H9 (cell line): ENCODE measurements around the gene RPL18. TPM values are rescaled to one million over a fixed set of nuclear protein-coding genes. Genes with fewer than 3 reads are reported as not detected.

Experiments used
- DNase-seq: peaks from one replicate; pipeline ENCODE4 v3.0.0-alpha.2; 2017
- H2AFZ ChIP-seq: one replicate; pipeline ENCODE4 v1.6.1; 2013; ENCODE audit warnings: mild to moderate bottlenecking, low read length, control low read depth, moderate library complexity
- H2AK5ac ChIP-seq: 2 replicates; pipeline ENCODE4 v1.6.1; 2013; ENCODE audit warnings: low read length, control low read depth, mixed read lengths; ENCODE audit not compliant: insufficient read length
- H2BK120ac ChIP-seq: one replicate; pipeline ENCODE4 v1.6.1; 2013; ENCODE audit warnings: low read depth, mild to moderate bottlenecking, low read length, control low read depth, inconsistent platforms; ENCODE audit not compliant: poor library complexity, severe bottlenecking
- H2BK12ac ChIP-seq: 2 replicates; pipeline ENCODE4 v1.6.1; 2013; ENCODE audit warnings: low read length, control low read depth, mixed read lengths, low read depth; ENCODE audit not compliant: insufficient read length
- H2BK15ac ChIP-seq: 2 replicates; pipeline ENCODE4 v1.6.1; 2013; ENCODE audit warnings: low read depth, low read length, control low read depth
- H2BK20ac ChIP-seq: one replicate; pipeline ENCODE4 v1.6.1; 2013; ENCODE audit warnings: low read depth, mild to moderate bottlenecking, low read length, control low read depth, inconsistent platforms; ENCODE audit not compliant: poor library complexity, severe bottlenecking
- H2BK5ac ChIP-seq: 2 replicates; pipeline ENCODE4 v1.6.1; 2013; ENCODE audit warnings: low read length, control low read depth, mixed read lengths; ENCODE audit not compliant: insufficient read length
- H3K14ac ChIP-seq: 2 replicates; pipeline ENCODE4 v1.6.1; 2013; ENCODE audit warnings: low read length, control low read depth; ENCODE audit not compliant: insufficient read depth
- H3K18ac ChIP-seq: 2 replicates; pipeline ENCODE4 v1.6.1; 2013; ENCODE audit warnings: low read depth, mild to moderate bottlenecking, mixed read lengths, low read length, control low read depth; ENCODE audit not compliant: insufficient read length
- H3K23ac ChIP-seq: 2 replicates; pipeline ENCODE4 v1.6.1; 2013; ENCODE audit warnings: low read length, control low read depth, mixed read lengths, low read depth; ENCODE audit not compliant: insufficient read length
- H3K23me2 ChIP-seq: 2 replicates; pipeline ENCODE4 v1.6.1; 2013; ENCODE audit warnings: low read depth, mild to moderate bottlenecking, mixed read lengths, low read length, control low read depth; ENCODE audit not compliant: insufficient read length, poor library complexity, severe bottlenecking
- H3K27ac ChIP-seq: 2 replicates; pipeline ENCODE4 v1.5.1; 2013; ENCODE audit warnings: low read length, control low read depth, mixed read lengths, low read depth; ENCODE audit not compliant: insufficient read length
- H3K27me3 ChIP-seq: 2 replicates; pipeline ENCODE4 v1.6.1; 2013; ENCODE audit warnings: low read length, control low read depth, inconsistent platforms; ENCODE audit not compliant: insufficient read depth
- H3K4ac ChIP-seq: 2 replicates; pipeline ENCODE4 v1.6.1; 2013; ENCODE audit warnings: low read depth, mild to moderate bottlenecking, control low read depth, inconsistent platforms, low read length, moderate library complexity
- H3K4me1 ChIP-seq: 2 replicates; pipeline ENCODE4 v1.6.1; 2013; ENCODE audit warnings: low read length, control low read depth, inconsistent platforms; ENCODE audit not compliant: insufficient read depth
- H3K4me2 ChIP-seq: 2 replicates; pipeline ENCODE4 v1.6.1; 2013; ENCODE audit warnings: low read length, control low read depth, mixed read lengths; ENCODE audit not compliant: insufficient read length, insufficient read depth
- H3K56ac ChIP-seq: 2 replicates; pipeline ENCODE4 v1.6.1; 2013; ENCODE audit warnings: low read depth, mild to moderate bottlenecking, mixed read lengths, low read length, control low read depth; ENCODE audit not compliant: insufficient read length
- H3K79me1 ChIP-seq: 2 replicates; pipeline ENCODE4 v1.6.1; 2013; ENCODE audit warnings: low read depth, mild to moderate bottlenecking, moderate library complexity, low read length, control low read depth, inconsistent platforms; ENCODE audit not compliant: insufficient read depth, poor library complexity, severe bottlenecking
- H3K79me2 ChIP-seq: 2 replicates; pipeline ENCODE4 v1.6.1; 2013; ENCODE audit warnings: low read length, control low read depth, inconsistent platforms; ENCODE audit not compliant: insufficient read depth
- H3K9ac ChIP-seq: 2 replicates; pipeline ENCODE4 v1.6.1; 2013; ENCODE audit warnings: low read length, control low read depth, mixed read lengths; ENCODE audit not compliant: insufficient read length; ENCODE audit errors: extremely low read depth
- H3K9me3 ChIP-seq: one replicate; pipeline ENCODE4 v1.6.1; 2013; ENCODE audit warnings: low read depth, low read length, inconsistent platforms; ENCODE audit not compliant: control insufficient read depth
- H3T11ph ChIP-seq: one replicate; pipeline ENCODE4 v1.6.1; 2013; ENCODE audit warnings: mild to moderate bottlenecking, low read length, control low read depth, inconsistent platforms
- H4K20me1 ChIP-seq: one replicate; pipeline ENCODE4 v1.6.1; 2013; ENCODE audit not compliant: control insufficient read depth, insufficient read length, insufficient read depth
- H4K5ac ChIP-seq: 2 replicates; pipeline ENCODE4 v1.6.1; 2013; ENCODE audit warnings: low read depth, mild to moderate bottlenecking, mixed read lengths, low read length, control low read depth; ENCODE audit not compliant: insufficient read length
- H4K8ac ChIP-seq: replicated peaks from 2 replicates; pipeline ENCODE4 v1.6.1; 2013; ENCODE audit warnings: low read length, control low read depth, mixed read lengths, low read depth; ENCODE audit not compliant: insufficient read length
- H4K91ac ChIP-seq: 2 replicates; pipeline ENCODE4 v1.6.1; 2013; ENCODE audit warnings: low read depth, mild to moderate bottlenecking, moderate library complexity, mixed read lengths, low read length, control low read depth; ENCODE audit not compliant: insufficient read length
- H3K27ac Mint-ChIP-seq, 3 experiments: 2 replicates in 2 of 3; 3 replicates in 1 of 3; pipeline ENCODE4 v1.8.0; 2020 to 2021; ENCODE audit warnings: mixed read lengths in 3 of 3, mild to moderate bottlenecking in 1 of 3, moderate library complexity in 1 of 3
- H3K27me3 Mint-ChIP-seq: 2 replicates; pipeline ENCODE4 v1.8.0; 2021; ENCODE audit warnings: low read depth, mild to moderate bottlenecking, moderate library complexity, mixed read lengths
- H3K36me3 Mint-ChIP-seq, 3 experiments: 2 replicates in 2 of 3; 3 replicates in 1 of 3; pipeline ENCODE4 v1.8.0; 2020 to 2021; ENCODE audit warnings: low read depth in 3 of 3, mixed read lengths in 3 of 3; ENCODE audit not compliant: insufficient read depth in 1 of 3
- H3K4me1 Mint-ChIP-seq, 2 experiments: 2 replicates each; pipeline ENCODE4 v1.8.0; 2020; ENCODE audit warnings: mixed read lengths in 2 of 2
- H3K4me3 Mint-ChIP-seq, 2 experiments: 2 replicates in 1 of 2; 3 replicates in 1 of 2; pipeline ENCODE4 v1.8.0; 2020 to 2021; ENCODE audit warnings: mild to moderate bottlenecking in 2 of 2, mixed read lengths in 2 of 2, moderate library complexity in 1 of 2
- H3K9me3 Mint-ChIP-seq, 2 experiments: 2 replicates in 1 of 2; 3 replicates in 1 of 2; pipeline ENCODE4 v1.8.0; 2020; ENCODE audit warnings: mild to moderate bottlenecking in 2 of 2, mixed read lengths in 2 of 2, moderate library complexity in 1 of 2
- CTCF ChIP-seq: fragments of 200-600 bp; sonication (generic); conservative IDR thresholded peaks from 3 replicates; pipeline ENCODE4 v1.8.0; 2021; ENCODE audit warnings: antibody characterized with exemption, mild to moderate bottlenecking
- WGBS: extraction: QIAGEN DNeasy Blood & Tissue Kit; methylation state at CpG from one replicate; pipeline ENCODE4 v1.1.7; 2013; ENCODE audit warnings: missing lambda C conversion rate, low lambda C conversion rate, mixed read lengths; ENCODE audit not compliant: insufficient read length; ENCODE audit errors: extremely low coverage; 5-methylcytosine and 5-hydroxymethylcytosine counted together
- total RNA-seq: library from RNA; stranded (reverse); gene quantifications from 2 replicates; pipeline ENCODE4 v1.2.1, GENCODE V29; 2021

RPL18 gene
- total RNA-seq, 1 experiment from 2014 or later: 1,855 TPM

GRCh38 chr19:48618278-48618915 lies 581 bp downstream of the RPL18 start:
- no peaks in the 10 kb centered on the region; the same call in 1 of the 2 replicates for H3K27me3 Mint-ChIP-seq
- no peak for TF ChIP-seq CTCF
- H3K79me2 ChIP-seq: peaks cover 18% of the 10 kb centered on the region

More at GRCh38 chr19:48618278-48618915, 581 bp downstream of the RPL18 start:
- no peaks in the 10 kb centered on the region for H3K27me3 ChIP-seq
- Mint-ChIP-seq H3K27ac (peak overlapping the region; percentile 96 to 100 (median 99)), H3K36me3 (peaks cover 40 to 61% (median 55%) of the 10 kb centered on the region in 3 experiments), H3K4me1 (peaks cover 42 to 56% of the 10 kb centered on the region in 2 experiments), H3K4me3 (peak overlapping the region; percentile 97 to 99), H3K9me3 (no peaks in the 10 kb centered on the region; a peak in 1 of 5 replicates)
- no peak overlapping the region for H2AK5ac ChIP-seq
- H3K79me1 ChIP-seq: peaks cover 4% of the 10 kb centered on the region
- peak overlapping the region; percentile 91 for H3K18ac ChIP-seq
- H3K4me2 ChIP-seq: peak overlapping the region; percentile 87
- peak overlapping the region; percentile 25 for H3K27ac ChIP-seq
- H2AFZ ChIP-seq: no peak overlapping the region
- peak overlapping the region; percentile 99 for H3K9ac ChIP-seq
- H2BK20ac ChIP-seq: no peak overlapping the region
- H4K20me1 ChIP-seq: no peaks in the 10 kb centered on the region
- H3K9me3 ChIP-seq: no peaks in the 10 kb centered on the region
- whole genome bisulfite sequencing: no CpG with 5 or more reads among the region's 18 CpGs
- DNase-seq: no peak
- no peak overlapping the region for H4K8ac ChIP-seq
- H4K5ac ChIP-seq: peak overlapping the region; percentile 91
- peak overlapping the region; percentile 92; the same call in 1 of the 2 replicates for H3K14ac ChIP-seq
- H3K4me1 ChIP-seq: peaks cover 6% of the 10 kb centered on the region; the same call in 1 of the 2 replicates
- peak overlapping the region; percentile 10 for H3K56ac ChIP-seq
- H2BK120ac ChIP-seq: peak overlapping the region; percentile 74
- H3T11ph ChIP-seq: no peak overlapping the region
- peak overlapping the region; percentile 85 for H4K91ac ChIP-seq
- H3K23ac ChIP-seq: no peak overlapping the region
- H2BK5ac ChIP-seq: peak overlapping the region; percentile 94
- no peak overlapping the region for H2BK12ac ChIP-seq
- H2BK15ac ChIP-seq: no peak overlapping the region
- H3K23me2 ChIP-seq: peaks cover 11% of the 10 kb centered on the region
- peak overlapping the region; percentile 54; the same call in 1 of the 2 replicates for H3K4ac ChIP-seq
